Panc1 (cell line): ENCODE measurements around the gene CD151. TPM values are rescaled to one million over a fixed set of nuclear protein-coding genes. Genes with fewer than 3 reads are reported as not detected.

ENCODE experiments used
- ATAC-seq: fragments of 200-7000 bp; cut with Tn5 transposase; 2 replicates; pipeline ENCODE4 v1.9.1; 2020; ENCODE audit warnings: mild to moderate bottlenecking, moderate library complexity
- BruUV-seq: library from RNA; stranded (reverse); fragments of 400-500 nt; replicated peaks from 2 replicates; lab custom pipeline; 2021; lab: Mats Ljungman, UMichigan
- CTCF ChIA-PET: fragments of 300-600 bp; sonication (Branson Sonifier 250); formaldehyde crosslinking; loops from one replicate; lab custom pipeline; 2022; ENCODE audit warnings: antibody characterized with exemption; lab: Charles Lee
- POLR2A ChIA-PET: fragments of 300-600 bp; sonication (Branson Sonifier 250); formaldehyde crosslinking; loops from one replicate; lab custom pipeline; 2022; ENCODE audit warnings: antibody characterized with exemption; lab: Charles Lee
- DNase-seq: peaks from one replicate; pipeline ENCODE4 v3.0.0-alpha.2; 2010; ENCODE audit warnings: low read depth, low spot score
- H3K27ac ChIP-seq: 2 replicates; pipeline ENCODE4 v1.5.1; 2011; ENCODE audit warnings: mild to moderate bottlenecking, low read length, inconsistent platforms
- H3K27me3 ChIP-seq: fragments of 200-500 bp; sonication (Bioruptor generic); 2 replicates; pipeline ENCODE4 v1.6.0; 2014; ENCODE audit warnings: low read length, inconsistent platforms; ENCODE audit not compliant: control insufficient read depth, insufficient read depth
- H3K36me3 ChIP-seq: fragments of 200-500 bp; sonication (Bioruptor generic); 2 replicates; pipeline ENCODE4 v1.5.1; 2014; ENCODE audit warnings: inconsistent platforms, mild to moderate bottlenecking, low read length, moderate library complexity; ENCODE audit not compliant: control insufficient read depth, insufficient read depth
- H3K4me1 ChIP-seq: 2 replicates; pipeline ENCODE4 v1.5.1; 2011; ENCODE audit warnings: inconsistent platforms, mild to moderate bottlenecking, low read length, moderate library complexity; ENCODE audit not compliant: control insufficient read depth, insufficient read depth
- H3K4me3 ChIP-seq, 2 experiments: 2 replicates each; pipeline ENCODE4 v1.5.1; 2011 to 2012; ENCODE audit warnings: low read depth in 2 of 2, low read length in 2 of 2, mild to moderate bottlenecking in 2 of 2, inconsistent platforms in 1 of 2, moderate library complexity in 1 of 2
- H3K9me3 ChIP-seq: fragments of 200-500 bp; sonication (Bioruptor generic); 2 replicates; pipeline ENCODE4 v1.5.1; 2014; ENCODE audit warnings: low read depth, mild to moderate bottlenecking, inconsistent platforms, low read length, moderate library complexity; ENCODE audit not compliant: control insufficient read depth, insufficient read depth
- POLR2AphosphoS5 ChIP-seq: IDR thresholded peaks from 2 replicates; pipeline ENCODE4 v1.6.1; 2012; ENCODE audit warnings: mild to moderate bottlenecking, low read depth, low read length, moderate library complexity
- SIN3A ChIP-seq: IDR thresholded peaks from 2 replicates; pipeline ENCODE4 v1.6.1; 2012; ENCODE audit warnings: low read depth, mild to moderate bottlenecking, low read length, moderate library complexity, borderline replicate concordance; ENCODE audit not compliant: insufficient read depth
- TCF7L2 ChIP-seq: IDR thresholded peaks from 2 replicates; pipeline ENCODE4 v1.6.1; 2011; ENCODE audit warnings: mild to moderate bottlenecking, low read depth, low read length, inconsistent platforms
- in situ Hi-C: cut with HindIII; loops from 2 replicates; pipeline ENCODE4 v1.10.0; 2016; ENCODE audit warnings: low sequenced_read_pairs, low pct_unique_long_range_greater_than_20kb
- intact Hi-C: fragments of 100-400 bp; cut with micrococcal nuclease; formaldehyde crosslinking; loops from one replicate; pipeline ENCODE4 v1.10.0; 2022; ENCODE audit not compliant: unreplicated experiment
- total RNA-seq: library from RNA; stranded (reverse); gene quantifications from one replicate; pipeline ENCODE4 v1.2.1, GENCODE V29; 2021; ENCODE audit not compliant: unreplicated experiment
- TF ChIP-seq, protein P1 (sequence below): fragments of 450-650 bp; IDR thresholded peaks from 2 replicates; pipeline ENCODE4 v1.5.1; 2017; ENCODE audit warnings: mild to moderate bottlenecking
- TF ChIP-seq, protein P2 (sequence below), 2 experiments: IDR thresholded peaks; 2 replicates each; pipeline ENCODE4 v1.6.1; 2011 to 2012; ENCODE audit warnings: low read depth in 2 of 2, control low read depth in 1 of 2, low read length in 1 of 2, mild to moderate bottlenecking in 1 of 2, moderate library complexity in 1 of 2; ENCODE audit not compliant: insufficient read depth in 1 of 2

CD151 gene
- total RNA-seq, 1 experiment from 2014 or later = 680 TPM

GRCh38 chr11:848380-848931 lies 15.7 kb downstream of the CD151 start:
- ATAC-seq = no peak
- no peak for DNase-seq
- peaks cover 3% of the 10 kb centered on the region; the same call in 1 of the 2 replicates for H3K36me3 ChIP-seq
- BruUV-seq = no TSS peak
- H3K27me3 ChIP-seq = no peaks in the 10 kb centered on the region
- H3K9me3 ChIP-seq = no peaks in the 10 kb centered on the region
- intact Hi-C loops (no loop called here), in situ Hi-C loops (no loop called here)
- no peak overlapping the region for H3K4me3 ChIP-seq
- TF ChIP-seq, protein P1, sequence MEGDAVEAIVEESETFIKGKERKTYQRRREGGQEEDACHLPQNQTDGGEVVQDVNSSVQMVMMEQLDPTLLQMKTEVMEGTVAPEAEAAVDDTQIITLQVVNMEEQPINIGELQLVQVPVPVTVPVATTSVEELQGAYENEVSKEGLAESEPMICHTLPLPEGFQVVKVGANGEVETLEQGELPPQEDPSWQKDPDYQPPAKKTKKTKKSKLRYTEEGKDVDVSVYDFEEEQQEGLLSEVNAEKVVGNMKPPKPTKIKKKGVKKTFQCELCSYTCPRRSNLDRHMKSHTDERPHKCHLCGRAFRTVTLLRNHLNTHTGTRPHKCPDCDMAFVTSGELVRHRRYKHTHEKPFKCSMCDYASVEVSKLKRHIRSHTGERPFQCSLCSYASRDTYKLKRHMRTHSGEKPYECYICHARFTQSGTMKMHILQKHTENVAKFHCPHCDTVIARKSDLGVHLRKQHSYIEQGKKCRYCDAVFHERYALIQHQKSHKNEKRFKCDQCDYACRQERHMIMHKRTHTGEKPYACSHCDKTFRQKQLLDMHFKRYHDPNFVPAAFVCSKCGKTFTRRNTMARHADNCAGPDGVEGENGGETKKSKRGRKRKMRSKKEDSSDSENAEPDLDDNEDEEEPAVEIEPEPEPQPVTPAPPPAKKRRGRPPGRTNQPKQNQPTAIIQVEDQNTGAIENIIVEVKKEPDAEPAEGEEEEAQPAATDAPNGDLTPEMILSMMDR = peak; percentile 99
- 0 out of 2 replicates have a peak, but pooled peaks have one; percentile 32 for TF ChIP-seq POLR2AphosphoS5
- TF ChIP-seq, protein P2, sequence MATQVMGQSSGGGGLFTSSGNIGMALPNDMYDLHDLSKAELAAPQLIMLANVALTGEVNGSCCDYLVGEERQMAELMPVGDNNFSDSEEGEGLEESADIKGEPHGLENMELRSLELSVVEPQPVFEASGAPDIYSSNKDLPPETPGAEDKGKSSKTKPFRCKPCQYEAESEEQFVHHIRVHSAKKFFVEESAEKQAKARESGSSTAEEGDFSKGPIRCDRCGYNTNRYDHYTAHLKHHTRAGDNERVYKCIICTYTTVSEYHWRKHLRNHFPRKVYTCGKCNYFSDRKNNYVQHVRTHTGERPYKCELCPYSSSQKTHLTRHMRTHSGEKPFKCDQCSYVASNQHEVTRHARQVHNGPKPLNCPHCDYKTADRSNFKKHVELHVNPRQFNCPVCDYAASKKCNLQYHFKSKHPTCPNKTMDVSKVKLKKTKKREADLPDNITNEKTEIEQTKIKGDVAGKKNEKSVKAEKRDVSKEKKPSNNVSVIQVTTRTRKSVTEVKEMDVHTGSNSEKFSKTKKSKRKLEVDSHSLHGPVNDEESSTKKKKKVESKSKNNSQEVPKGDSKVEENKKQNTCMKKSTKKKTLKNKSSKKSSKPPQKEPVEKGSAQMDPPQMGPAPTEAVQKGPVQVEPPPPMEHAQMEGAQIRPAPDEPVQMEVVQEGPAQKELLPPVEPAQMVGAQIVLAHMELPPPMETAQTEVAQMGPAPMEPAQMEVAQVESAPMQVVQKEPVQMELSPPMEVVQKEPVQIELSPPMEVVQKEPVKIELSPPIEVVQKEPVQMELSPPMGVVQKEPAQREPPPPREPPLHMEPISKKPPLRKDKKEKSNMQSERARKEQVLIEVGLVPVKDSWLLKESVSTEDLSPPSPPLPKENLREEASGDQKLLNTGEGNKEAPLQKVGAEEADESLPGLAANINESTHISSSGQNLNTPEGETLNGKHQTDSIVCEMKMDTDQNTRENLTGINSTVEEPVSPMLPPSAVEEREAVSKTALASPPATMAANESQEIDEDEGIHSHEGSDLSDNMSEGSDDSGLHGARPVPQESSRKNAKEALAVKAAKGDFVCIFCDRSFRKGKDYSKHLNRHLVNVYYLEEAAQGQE (IDR thresholded peaks at IDR 0.05; ENCODE audit: insufficient read depth in 1 of 2, low read depth in 2 of 2, low read length in 1 of 2) = no peak
- ChIA-PET POLR2A (no interaction called here), CTCF (interaction anchor here (0.6 to 0.9 kb wide), 4 partner anchors 15 to 198 kb away, joined by 3 to 17 read pairs (median 3); partner anchors contain the start of gene CHID1)
- H3K4me1 ChIP-seq = peaks cover 67% of the 10 kb centered on the region
- peak overlapping the region; percentile 21 for H3K27ac ChIP-seq

DNA sequence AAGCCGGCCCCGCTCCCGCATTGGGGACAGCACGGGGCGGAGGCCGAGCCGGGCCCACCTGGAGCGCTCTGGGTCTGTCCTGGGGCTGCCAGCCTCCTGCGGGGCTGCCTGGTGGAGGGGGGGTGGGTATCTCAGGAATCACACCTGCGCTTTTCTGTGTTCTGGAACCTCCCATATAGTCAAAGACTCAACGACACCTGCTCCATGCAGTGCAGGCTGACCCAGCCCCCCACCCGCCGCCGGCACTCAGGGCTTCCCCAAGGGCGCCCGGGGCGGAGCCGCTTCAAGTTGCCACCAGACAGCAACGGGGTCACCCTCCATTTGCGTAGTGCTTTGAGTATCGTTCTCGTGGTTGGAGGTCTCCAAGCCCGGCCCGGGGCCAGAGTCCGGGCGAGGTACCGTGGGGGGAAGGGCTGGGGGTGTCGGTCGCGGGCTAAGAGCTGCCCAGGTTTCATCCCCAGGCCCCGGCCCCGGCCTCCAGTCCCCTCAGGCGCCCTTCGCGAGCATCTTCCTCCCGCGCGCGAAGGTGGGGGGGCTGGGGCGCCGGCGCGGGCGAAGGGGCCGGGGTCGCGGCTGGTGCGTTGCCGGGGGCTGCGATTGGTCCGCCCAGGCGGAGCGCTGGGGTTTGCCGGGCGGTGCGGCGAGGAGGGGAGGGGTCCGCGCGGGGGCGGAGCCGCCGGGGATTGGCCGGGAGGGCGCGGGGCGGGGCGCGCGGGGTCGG lies 16.5 kb downstream of the CD151 start:
- TF ChIP-seq, protein P2 (IDR thresholded peaks at IDR 0.05; ENCODE audit: insufficient read depth in 1 of 2, low read depth in 2 of 2, low read length in 1 of 2) = no peak
- TF ChIP-seq SIN3A (no peak), POLR2AphosphoS5 (no peak), TCF7L2 (no peak)
- TF ChIP-seq, protein P1 = no peak
- no peaks in the 10 kb centered on the region for H3K27me3 ChIP-seq
- DNase-seq (no peak), ATAC-seq (no peak)
- H3K4me3 ChIP-seq = no peak overlapping the region
- no TSS peak for BruUV-seq
- peaks cover 3% of the 10 kb centered on the region; the same call in 1 of the 2 replicates for H3K36me3 ChIP-seq
- in situ Hi-C loops = no loop called here
- H3K4me1 ChIP-seq = peaks cover 59% of the 10 kb centered on the region
- intact Hi-C loops = no loop called here
- CTCF ChIA-PET = interaction anchor here (0.7 to 0.9 kb wide), 2 partner anchors 14 to 61 kb away, joined by 3 read pairs; partner anchors contain the start of gene CHID1
- POLR2A ChIA-PET = no interaction called here
- H3K9me3 ChIP-seq = no peaks in the 10 kb centered on the region
- no peak overlapping the region for H3K27ac ChIP-seq
